Duodenal mucosa (tissue), 2 donors: ENCODE measurements around the gene PTPN20.

Experiments used
- H3K27ac ChIP-seq: one replicate; pipeline ENCODE4 v1.7.0; 2013; ENCODE audit warnings: low read depth, low read length
- H3K27me3 ChIP-seq, 2 donors: one replicate each; pipeline ENCODE4 v1.7.0; 2013; ENCODE audit warnings: low read length in 2 of 2, control low read depth in 1 of 2; ENCODE audit not compliant: insufficient read depth in 2 of 2, control insufficient read depth in 1 of 2
- H3K36me3 ChIP-seq, 2 donors: one replicate each; pipeline ENCODE4 v1.7.0; 2013; ENCODE audit warnings: low read length in 2 of 2, control low read depth in 1 of 2; ENCODE audit not compliant: insufficient read depth in 2 of 2, control insufficient read depth in 1 of 2
- H3K4me1 ChIP-seq, 2 donors: one replicate each; pipeline ENCODE4 v1.7.0; 2013; ENCODE audit warnings: low read length in 2 of 2, control low read depth in 1 of 2; ENCODE audit not compliant: insufficient read depth in 2 of 2, control insufficient read depth in 1 of 2
- H3K4me3 ChIP-seq, 2 donors: one replicate each; pipeline ENCODE4 v1.7.0; 2013; ENCODE audit warnings: low read length in 2 of 2, low read depth in 1 of 2
- H3K9ac ChIP-seq, 2 donors: one replicate each; pipeline ENCODE4 v1.7.0; 2013; ENCODE audit warnings: low read length in 2 of 2, low read depth in 1 of 2
- H3K9me3 ChIP-seq, 2 donors: one replicate each; pipeline ENCODE4 v1.7.0; 2013; ENCODE audit warnings: low read length in 2 of 2, control low read depth in 1 of 2; ENCODE audit not compliant: control insufficient read depth in 1 of 2

The PTPN20 gene

GRCh38 chr10:47047577-47048525 is 136.6 kb downstream of the PTPN20 start:
- H3K9ac ChIP-seq, result no peak overlapping the region
- no peak overlapping the region for H3K4me3 ChIP-seq
- H3K27me3 ChIP-seq, result no peaks in the 10 kb centered on the region
- H3K36me3 ChIP-seq, result no peaks in the 10 kb centered on the region
- H3K27ac ChIP-seq, result no peak overlapping the region
- no peaks in the 10 kb centered on the region for H3K9me3 ChIP-seq
- H3K4me1 ChIP-seq, result no peaks in the 10 kb centered on the region

DNA sequence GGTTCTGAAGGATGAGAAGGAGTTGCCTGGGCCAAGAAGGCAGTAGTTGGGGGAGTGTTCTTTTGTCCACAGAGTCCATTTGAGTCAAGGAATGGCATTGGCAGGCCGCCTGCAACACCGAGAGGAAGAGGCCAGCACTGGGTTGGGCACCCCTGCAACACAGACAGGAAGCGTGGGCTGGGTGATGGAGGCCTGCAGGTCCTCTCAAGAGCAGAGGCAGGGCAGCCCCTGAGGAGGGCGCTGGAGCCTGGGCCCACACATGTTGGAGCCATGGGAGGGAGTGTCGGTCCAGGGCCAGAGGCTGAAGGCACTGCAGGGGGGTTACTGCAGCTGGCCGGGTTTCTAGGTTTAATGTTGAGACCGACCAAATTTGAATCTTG is 137.3 kb downstream of the PTPN20 start:
- Histone ChIP-seq H3K4me1 (no peaks in the 10 kb centered on the region), H3K36me3 (no peaks in the 10 kb centered on the region), H3K27ac (no peak overlapping the region), H3K9me3 (no peaks in the 10 kb centered on the region), H3K4me3 (no peak overlapping the region), H3K27me3 (no peaks in the 10 kb centered on the region), H3K9ac (no peak overlapping the region)

- Histone ChIP-seq H3K9ac (no peak overlapping the region), H3K27me3 (no peaks in the 10 kb centered on the region), H3K9me3 (no peaks in the 10 kb centered on the region), H3K4me1 (no peaks in the 10 kb centered on the region), H3K4me3 (no peak overlapping the region), H3K36me3 (no peaks in the 10 kb centered on the region), H3K27ac (no peak overlapping the region)
Observed at GRCh38 chr10:47049056-47049851, 138.0 kb downstream of the PTPN20 start.

DNA sequence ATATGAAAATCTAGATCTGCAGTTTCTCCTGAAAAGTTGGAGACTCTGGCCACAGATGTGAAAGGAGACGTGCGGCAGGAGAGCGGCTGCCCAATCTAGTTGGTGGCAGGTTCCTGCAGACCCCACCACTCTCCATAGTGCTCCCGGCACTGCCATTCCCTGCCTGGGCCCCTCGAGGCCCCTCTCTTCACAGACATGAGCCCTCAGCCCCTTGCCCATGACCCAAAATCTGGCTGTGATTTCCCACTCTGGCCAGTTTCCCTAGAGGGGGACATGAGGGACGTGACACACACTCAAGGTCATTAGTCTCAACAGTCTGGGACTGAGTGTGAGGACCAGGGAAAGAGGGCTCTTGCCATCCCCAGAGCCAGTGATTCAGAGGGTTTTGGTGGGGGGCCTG is 138.7 kb downstream of the PTPN20 start:
- no peaks in the 10 kb centered on the region for H3K27me3 ChIP-seq
- no peaks in the 10 kb centered on the region for H3K9me3 ChIP-seq
- H3K4me3 ChIP-seq, result no peak overlapping the region
- H3K9ac ChIP-seq, result no peak overlapping the region
- no peaks in the 10 kb centered on the region for H3K36me3 ChIP-seq
- H3K27ac ChIP-seq, result no peak overlapping the region
- no peaks in the 10 kb centered on the region for H3K4me1 ChIP-seq

- no peak overlapping the region for H3K4me3 ChIP-seq
- H3K27me3 ChIP-seq, result no peaks in the 10 kb centered on the region
- H3K36me3 ChIP-seq, result no peaks in the 10 kb centered on the region
- no peak overlapping the region for H3K9ac ChIP-seq
- H3K9me3 ChIP-seq, result no peaks in the 10 kb centered on the region
- no peak overlapping the region for H3K27ac ChIP-seq
- H3K4me1 ChIP-seq, result no peaks in the 10 kb centered on the region
Observed at GRCh38 chr10:47050618-47051455, 139.6 kb downstream of the PTPN20 start.

DNA sequence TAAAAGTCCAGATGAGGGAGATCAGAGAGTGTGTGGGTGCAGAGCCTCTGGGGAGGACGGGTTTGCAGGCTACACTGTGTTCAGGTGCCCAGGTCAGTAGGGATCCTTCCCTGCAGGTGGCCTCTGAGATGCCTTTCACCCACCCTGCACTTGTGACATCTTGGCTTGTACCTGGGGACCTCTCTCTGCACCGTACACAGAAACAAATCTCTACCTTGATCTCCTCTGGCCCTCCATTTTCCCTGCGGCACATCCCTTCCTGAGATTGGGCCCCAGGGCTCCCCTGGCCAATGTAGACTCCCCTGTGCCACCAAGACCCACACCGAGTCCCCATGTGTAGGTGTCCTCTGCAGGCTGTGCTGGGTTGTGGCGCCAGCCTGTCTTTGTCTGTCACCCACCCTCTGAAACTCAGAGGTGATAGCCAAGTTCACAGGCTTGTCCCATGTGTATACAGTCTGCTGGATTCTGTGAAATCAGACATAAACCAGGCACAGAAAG is 140.6 kb downstream of the PTPN20 start:
- no peak overlapping the region for H3K27ac ChIP-seq
- no peaks in the 10 kb centered on the region for H3K4me1 ChIP-seq
- H3K4me3 ChIP-seq, result no peak overlapping the region
- H3K9me3 ChIP-seq, result no peaks in the 10 kb centered on the region
- H3K9ac ChIP-seq, result no peak overlapping the region
- no peaks in the 10 kb centered on the region for H3K27me3 ChIP-seq
- H3K36me3 ChIP-seq, result no peaks in the 10 kb centered on the region
